MM.1S (cell line): ENCODE data around the gene SALL2.

Experiments
- DNase-seq: peaks from one replicate; pipeline ENCODE4 v3.0.0-alpha.2; 2015
- H2AFZ ChIP-seq: fragments of 300-600 bp; sonication (generic); 2 replicates; pipeline ENCODE4 v1.6.0; 2016; ENCODE audit warnings: antibody characterized with exemption, low read length
- H3F3A ChIP-seq: fragments of 300-600 bp; sonication (generic); 2 replicates; pipeline ENCODE4 v1.6.1; 2016; ENCODE audit warnings: mild to moderate bottlenecking, antibody characterized with exemption, low read length, moderate library complexity, mixed read lengths; ENCODE audit not compliant: insufficient read depth
- H3K27ac ChIP-seq: fragments of 300-600 bp; sonication (generic); 2 replicates; pipeline ENCODE4 v1.5.1; 2016; ENCODE audit warnings: mild to moderate bottlenecking, low read length
- H3K27me3 ChIP-seq: fragments of 300-600 bp; sonication (generic); replicated peaks from 2 replicates; pipeline ENCODE4 v1.6.0; 2016; ENCODE audit warnings: low read length; ENCODE audit not compliant: insufficient read depth
- H3K36me3 ChIP-seq: fragments of 300-600 bp; sonication (generic); replicated peaks from 2 replicates; pipeline ENCODE4 v1.6.1; 2016; ENCODE audit warnings: mild to moderate bottlenecking, low read length, mixed read lengths; ENCODE audit not compliant: insufficient read depth
- H3K4me1 ChIP-seq: fragments of 300-600 bp; sonication (generic); 2 replicates; pipeline ENCODE4 v1.6.1; 2016; ENCODE audit warnings: low read length, mixed read lengths
- H3K4me2 ChIP-seq: fragments of 300-600 bp; sonication (generic); 2 replicates; pipeline ENCODE4 v1.6.0; 2016; ENCODE audit warnings: low read depth, low read length
- H3K4me3 ChIP-seq: fragments of 300-600 bp; sonication (generic); 2 replicates; pipeline ENCODE4 v1.5.1; 2016; ENCODE audit warnings: low read length, mixed read lengths
- H3K79me2 ChIP-seq: fragments of 300-600 bp; sonication (generic); 2 replicates; pipeline ENCODE4 v1.6.1; 2016; ENCODE audit warnings: mixed run types, low read length, mixed read lengths
- H3K9ac ChIP-seq: fragments of 300-600 bp; sonication (generic); 2 replicates; pipeline ENCODE4 v1.6.1; 2016; ENCODE audit warnings: low read length, mixed read lengths
- H3K9me2 ChIP-seq: fragments of 300-600 bp; sonication (generic); replicated peaks from 2 replicates; pipeline ENCODE4 v1.6.1; 2016; ENCODE audit warnings: mild to moderate bottlenecking, low read length, mixed read lengths; ENCODE audit not compliant: insufficient read depth
- H3K9me3 ChIP-seq: fragments of 300-600 bp; sonication (generic); replicated peaks from 2 replicates; pipeline ENCODE4 v1.6.1; 2016; ENCODE audit warnings: mild to moderate bottlenecking, low read length, mixed read lengths; ENCODE audit not compliant: insufficient read depth
- H4K20me1 ChIP-seq: fragments of 300-600 bp; sonication (generic); 2 replicates; pipeline ENCODE4 v1.6.1; 2016; ENCODE audit warnings: mild to moderate bottlenecking, low read length, moderate library complexity, mixed read lengths; ENCODE audit not compliant: insufficient read depth
- EZH2 ChIP-seq: fragments of 300-600 bp; sonication (generic); optimal IDR thresholded peaks from 2 replicates; pipeline ENCODE3; 2017; ENCODE audit warnings: low read depth, mild to moderate bottlenecking, antibody characterized with exemption, low read length, mixed read lengths
- EZH2phosphoT487 ChIP-seq: fragments of 300-600 bp; sonication (generic); IDR thresholded peaks from 2 replicates; pipeline ENCODE4 v1.6.1; 2018; ENCODE audit warnings: antibody characterized with exemption, low read length
- TF ChIP-seq, protein P1 (sequence below): fragments of 300-600 bp; sonication (generic); IDR thresholded peaks from 2 replicates; pipeline ENCODE4 v1.5.1; 2016; ENCODE audit warnings: antibody characterized with exemption, low read length, mixed read lengths

Gene SALL2

DNA sequence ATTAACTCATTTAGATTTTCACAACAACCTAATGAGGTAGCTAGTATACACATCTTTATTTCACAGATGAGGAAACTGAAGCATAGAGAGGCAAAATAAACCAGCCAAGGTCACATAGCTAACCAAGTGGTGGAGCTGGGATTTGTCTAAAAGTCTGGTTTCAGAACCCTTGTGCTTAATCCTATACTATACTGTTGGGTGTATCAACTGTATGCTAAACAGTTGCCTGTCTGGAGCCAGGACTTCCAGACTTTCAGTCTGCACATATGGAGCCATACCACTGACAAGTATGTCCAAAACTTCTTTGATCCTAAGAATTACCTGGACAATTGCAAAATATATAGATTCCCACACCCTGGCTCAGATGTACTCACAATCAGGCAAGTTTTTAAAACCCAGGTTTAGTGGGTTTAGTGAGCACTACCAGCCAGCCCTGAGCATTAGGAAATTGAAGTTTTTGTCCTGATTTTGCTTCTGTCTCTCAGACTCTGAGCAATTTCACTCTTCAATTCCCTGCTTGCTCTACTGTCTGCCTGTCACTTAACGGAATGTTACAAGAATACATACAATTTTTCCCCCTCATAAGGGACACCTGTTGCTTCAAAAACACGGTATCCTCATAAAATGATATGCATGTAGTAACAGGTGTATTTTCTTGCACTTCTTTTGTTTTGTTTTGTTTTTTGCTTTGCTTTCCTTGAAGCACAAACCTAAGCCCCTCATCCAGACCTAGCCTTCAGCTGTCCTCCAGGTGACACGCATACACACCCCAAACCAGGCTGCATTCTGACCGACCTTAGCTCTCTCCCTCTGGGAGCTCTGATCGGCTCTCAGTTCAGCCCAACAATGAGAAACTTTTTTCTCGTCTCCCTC, 9.6 kb upstream of the SALL2 start:
- DNase-seq = no peak
- H3K9ac ChIP-seq = no peak overlapping the region
- no peaks in the 10 kb centered on the region for H3K36me3 ChIP-seq
- no peaks in the 10 kb centered on the region for H3F3A ChIP-seq
- no peak overlapping the region for H2AFZ ChIP-seq
- no peaks in the 10 kb centered on the region for H3K27me3 ChIP-seq
- TF ChIP-seq EZH2phosphoT487 (no peak), EZH2 (no peak)
- TF ChIP-seq, protein P1, sequence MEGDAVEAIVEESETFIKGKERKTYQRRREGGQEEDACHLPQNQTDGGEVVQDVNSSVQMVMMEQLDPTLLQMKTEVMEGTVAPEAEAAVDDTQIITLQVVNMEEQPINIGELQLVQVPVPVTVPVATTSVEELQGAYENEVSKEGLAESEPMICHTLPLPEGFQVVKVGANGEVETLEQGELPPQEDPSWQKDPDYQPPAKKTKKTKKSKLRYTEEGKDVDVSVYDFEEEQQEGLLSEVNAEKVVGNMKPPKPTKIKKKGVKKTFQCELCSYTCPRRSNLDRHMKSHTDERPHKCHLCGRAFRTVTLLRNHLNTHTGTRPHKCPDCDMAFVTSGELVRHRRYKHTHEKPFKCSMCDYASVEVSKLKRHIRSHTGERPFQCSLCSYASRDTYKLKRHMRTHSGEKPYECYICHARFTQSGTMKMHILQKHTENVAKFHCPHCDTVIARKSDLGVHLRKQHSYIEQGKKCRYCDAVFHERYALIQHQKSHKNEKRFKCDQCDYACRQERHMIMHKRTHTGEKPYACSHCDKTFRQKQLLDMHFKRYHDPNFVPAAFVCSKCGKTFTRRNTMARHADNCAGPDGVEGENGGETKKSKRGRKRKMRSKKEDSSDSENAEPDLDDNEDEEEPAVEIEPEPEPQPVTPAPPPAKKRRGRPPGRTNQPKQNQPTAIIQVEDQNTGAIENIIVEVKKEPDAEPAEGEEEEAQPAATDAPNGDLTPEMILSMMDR = no peak
- H3K27ac ChIP-seq = no peak overlapping the region
- H3K4me2 ChIP-seq = no peak overlapping the region
- no peaks in the 10 kb centered on the region for H4K20me1 ChIP-seq
- H3K79me2 ChIP-seq = no peaks in the 10 kb centered on the region
- H3K4me1 ChIP-seq = no peaks in the 10 kb centered on the region
- H3K9me2 ChIP-seq = no peaks in the 10 kb centered on the region
- no peak overlapping the region for H3K4me3 ChIP-seq
- H3K9me3 ChIP-seq = no peaks in the 10 kb centered on the region

DNA sequence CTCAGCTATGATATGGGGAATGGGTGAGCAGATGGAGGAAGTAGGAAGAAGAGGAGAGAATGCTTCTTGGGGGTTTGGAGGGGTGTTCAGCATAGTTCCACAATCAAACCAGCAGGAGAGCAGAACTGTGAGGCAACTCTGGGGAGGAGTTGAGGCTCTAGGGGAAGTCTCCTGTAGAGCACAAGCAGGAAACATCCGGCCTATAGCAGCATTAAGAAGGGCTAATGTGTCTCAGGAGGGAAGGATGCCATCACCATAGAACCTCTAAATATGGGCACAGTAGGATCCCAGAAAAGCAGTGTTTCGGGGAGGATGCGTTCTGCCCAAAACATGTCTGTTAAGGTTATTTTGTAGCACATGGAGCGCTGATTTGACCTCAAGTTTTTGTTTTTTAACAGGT, 8.4 kb upstream of the SALL2 start:
- Histone ChIP-seq H3K27ac (no peak overlapping the region), H3K9me2 (no peaks in the 10 kb centered on the region), H3K4me2 (no peak overlapping the region), H3K27me3 (no peaks in the 10 kb centered on the region), H3F3A (no peaks in the 10 kb centered on the region), H3K4me3 (no peak overlapping the region), H2AFZ (no peak overlapping the region), H3K36me3 (no peaks in the 10 kb centered on the region), H3K79me2 (no peaks in the 10 kb centered on the region), H4K20me1 (no peaks in the 10 kb centered on the region), H3K9ac (no peak overlapping the region), H3K9me3 (no peaks in the 10 kb centered on the region), H3K4me1 (no peaks in the 10 kb centered on the region)
- DNase-seq = no peak
- TF ChIP-seq, protein P1 = no peak
- TF ChIP-seq EZH2 (no peak), EZH2phosphoT487 (no peak)

DNA sequence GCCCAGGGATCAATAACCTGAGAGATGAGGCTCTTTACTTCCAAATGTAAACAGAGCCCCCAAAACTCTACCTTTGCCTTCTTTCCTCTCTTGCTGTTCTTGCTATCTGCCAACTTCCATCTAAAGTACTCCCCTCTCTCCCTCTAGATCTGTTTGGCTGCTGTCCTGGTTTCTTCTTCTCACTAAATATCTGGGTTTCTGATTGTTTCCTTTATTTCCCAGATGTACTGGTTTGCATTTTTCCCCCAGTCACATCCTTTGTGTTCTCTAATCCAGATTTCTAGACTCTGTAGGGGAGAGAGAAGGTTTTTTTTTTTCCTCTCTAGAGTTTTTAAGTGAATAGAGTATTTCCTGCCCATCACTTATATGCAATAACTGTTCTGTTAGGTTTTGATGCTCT, 7.1 kb upstream of the SALL2 start:
- H3K27me3 ChIP-seq = no peaks in the 10 kb centered on the region
- no peak overlapping the region for H2AFZ ChIP-seq
- TF ChIP-seq EZH2phosphoT487 (no peak), EZH2 (no peak)
- TF ChIP-seq, protein P1 = no peak
- no peak overlapping the region for H3K4me3 ChIP-seq
- no peak overlapping the region for H3K9ac ChIP-seq
- no peaks in the 10 kb centered on the region for H3K36me3 ChIP-seq
- H3K27ac ChIP-seq = no peak overlapping the region
- no peaks in the 10 kb centered on the region for H3K9me2 ChIP-seq
- H3F3A ChIP-seq = no peaks in the 10 kb centered on the region
- H4K20me1 ChIP-seq = no peaks in the 10 kb centered on the region
- no peaks in the 10 kb centered on the region for H3K4me1 ChIP-seq
- no peak for DNase-seq
- no peaks in the 10 kb centered on the region for H3K79me2 ChIP-seq
- no peaks in the 10 kb centered on the region for H3K9me3 ChIP-seq
- H3K4me2 ChIP-seq = no peak overlapping the region
